ENCODE measurements around the gene RGPD4.

DNA sequence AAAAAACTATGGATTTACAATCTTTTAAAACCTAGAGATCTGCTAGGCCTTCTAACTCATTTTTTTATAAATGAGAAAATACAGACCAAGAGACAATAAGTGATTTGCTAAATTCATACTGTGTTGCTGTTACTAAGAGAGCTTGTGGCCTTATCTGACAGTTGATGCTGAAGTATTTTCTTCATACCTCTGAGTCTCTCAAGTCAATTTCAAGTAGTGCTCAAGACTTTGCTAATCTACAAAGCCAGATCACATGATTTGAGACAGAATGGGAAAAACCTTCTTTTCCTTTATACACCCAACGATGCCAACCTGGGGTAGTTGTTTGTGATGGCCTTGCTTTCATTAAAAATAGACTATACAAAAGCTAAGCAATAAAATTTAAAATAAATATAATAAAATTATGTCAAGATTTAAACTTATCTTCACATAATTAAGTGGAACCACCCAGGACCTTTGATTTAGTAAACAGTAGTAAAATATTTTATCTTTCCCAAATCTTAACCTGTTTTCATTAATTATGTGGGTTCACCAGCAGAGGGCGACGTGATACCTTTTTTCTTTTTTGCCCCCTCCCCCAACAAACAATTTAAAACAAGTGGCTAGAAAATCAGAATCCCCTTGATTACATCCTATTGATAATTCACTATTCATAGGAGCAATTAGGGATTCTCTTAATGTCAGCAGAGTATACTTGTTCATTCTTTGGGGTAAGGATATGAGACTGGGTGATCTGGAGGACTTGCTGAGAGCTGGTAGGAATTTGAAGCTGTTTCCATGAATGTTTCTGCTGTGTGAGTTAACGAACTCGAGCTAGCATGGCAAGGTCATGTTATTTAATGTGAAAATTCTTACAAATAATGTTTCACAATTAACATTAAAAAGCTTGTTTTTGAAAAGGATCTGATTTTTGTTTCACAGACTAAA, 110.0 kb downstream of the RGPD4 start:
- TF ChIP-seq, protein P1, sequence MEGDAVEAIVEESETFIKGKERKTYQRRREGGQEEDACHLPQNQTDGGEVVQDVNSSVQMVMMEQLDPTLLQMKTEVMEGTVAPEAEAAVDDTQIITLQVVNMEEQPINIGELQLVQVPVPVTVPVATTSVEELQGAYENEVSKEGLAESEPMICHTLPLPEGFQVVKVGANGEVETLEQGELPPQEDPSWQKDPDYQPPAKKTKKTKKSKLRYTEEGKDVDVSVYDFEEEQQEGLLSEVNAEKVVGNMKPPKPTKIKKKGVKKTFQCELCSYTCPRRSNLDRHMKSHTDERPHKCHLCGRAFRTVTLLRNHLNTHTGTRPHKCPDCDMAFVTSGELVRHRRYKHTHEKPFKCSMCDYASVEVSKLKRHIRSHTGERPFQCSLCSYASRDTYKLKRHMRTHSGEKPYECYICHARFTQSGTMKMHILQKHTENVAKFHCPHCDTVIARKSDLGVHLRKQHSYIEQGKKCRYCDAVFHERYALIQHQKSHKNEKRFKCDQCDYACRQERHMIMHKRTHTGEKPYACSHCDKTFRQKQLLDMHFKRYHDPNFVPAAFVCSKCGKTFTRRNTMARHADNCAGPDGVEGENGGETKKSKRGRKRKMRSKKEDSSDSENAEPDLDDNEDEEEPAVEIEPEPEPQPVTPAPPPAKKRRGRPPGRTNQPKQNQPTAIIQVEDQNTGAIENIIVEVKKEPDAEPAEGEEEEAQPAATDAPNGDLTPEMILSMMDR (IDR thresholded peaks at IDR 0.05) = peak; percentile 43 to 65 (median 55)
- TF ChIP-seq POLR2A (IDR thresholded peaks at IDR 0.05) = no peak
